Left ventricle myocardium inferior (tissue), 1 donor: ENCODE measurements around the gene YLPM1. TPM values are rescaled to one million over a fixed set of nuclear protein-coding genes. Genes with fewer than 3 reads are reported as not detected.

ENCODE experiments used
- DNase-seq: peaks from one replicate; pipeline ENCODE4 v3.0.0-alpha.2; 2020
- H3K27ac ChIP-seq: fragments of 200-600 bp; replicated peaks from 2 replicates; pipeline ENCODE4 v1.8.0; 2021
- H3K27me3 ChIP-seq: fragments of 200-600 bp; 2 replicates; pipeline ENCODE4 v1.8.0; 2021; ENCODE audit warnings: low read depth
- H3K36me3 ChIP-seq: fragments of 200-600 bp; 2 replicates; pipeline ENCODE4 v1.8.0; 2021
- H3K4me1 ChIP-seq: fragments of 200-600 bp; 2 replicates; pipeline ENCODE4 v1.8.0; 2021
- H3K4me3 ChIP-seq: fragments of 200-600 bp; 2 replicates; pipeline ENCODE4 v1.8.0; 2021; ENCODE audit warnings: mild to moderate bottlenecking, moderate library complexity
- H3K9me3 ChIP-seq: fragments of 200-600 bp; replicated peaks from 2 replicates; pipeline ENCODE4 v1.8.0; 2021
- CTCF ChIP-seq: fragments of 200-600 bp; IDR thresholded peaks from 2 replicates; pipeline ENCODE4 v1.8.0; 2021; ENCODE audit warnings: antibody characterized with exemption, mild to moderate bottlenecking, borderline replicate concordance
- intact Hi-C: fragments of 100-400 bp; cut with micrococcal nuclease; formaldehyde crosslinking; loops from one replicate; pipeline ENCODE4 v1.11.0; 2022
- total RNA-seq: library from RNA; stranded (reverse); fragmentation: NEBNext Ultra II Directional; extraction: Animal tissue kit (Norgen Biotek cat#: 25700); gene quantifications from one replicate; pipeline ENCODE4 v1.2.1, GENCODE V29; 2021
- donor health status: DM: no; HTN: yes; CAD: no; lungs with severe emphysema.

The YLPM1 gene
- total RNA-seq, 1 donor from 2014 or later: 28.1 TPM

GRCh38 chr14:74732387-74732786, 30.7 kb upstream of the YLPM1 start:
- peaks cover 58% of the 10 kb centered on the region for H3K36me3 ChIP-seq
- no peak overlapping the region for H3K4me3 ChIP-seq
- no peaks in the 10 kb centered on the region for H3K27me3 ChIP-seq
- no peak for TF ChIP-seq CTCF
- no peak overlapping the region for H3K27ac ChIP-seq
- DNase-seq: no peak
- H3K9me3 ChIP-seq: peaks cover 5% of the 10 kb centered on the region
- intact Hi-C loops: no loop called here
- H3K4me1 ChIP-seq: no peaks in the 10 kb centered on the region

GRCh38 chr14:74733221-74733620, 29.9 kb upstream of the YLPM1 start:
- intact Hi-C loops: no loop called here
- DNase-seq: no peak
- H3K9me3 ChIP-seq: no peaks in the 10 kb centered on the region
- no peak for TF ChIP-seq CTCF
- no peak overlapping the region for H3K27ac ChIP-seq
- H3K4me3 ChIP-seq: no peak overlapping the region
- H3K27me3 ChIP-seq: no peaks in the 10 kb centered on the region
- H3K36me3 ChIP-seq: peaks cover 64% of the 10 kb centered on the region
- no peaks in the 10 kb centered on the region for H3K4me1 ChIP-seq

- H3K36me3 ChIP-seq: peaks cover 79% of the 10 kb centered on the region
- intact Hi-C loops: no loop called here
These were observed 28.0 kb upstream of the YLPM1 start for GRCh38 chr14:74735125-74735524.

GRCh38 chr14:74737753-74738325, 25.3 kb upstream of the YLPM1 start:
- Histone ChIP-seq H3K27ac (no peak overlapping the region), H3K4me1 (no peaks in the 10 kb centered on the region), H3K4me3 (no peak overlapping the region), H3K36me3 (peaks cover 65% of the 10 kb centered on the region), H3K27me3 (no peaks in the 10 kb centered on the region), H3K9me3 (no peaks in the 10 kb centered on the region)
- DNase-seq: no peak
- intact Hi-C loops: no loop called here
- TF ChIP-seq CTCF: no peak

More at GRCh38 chr14:74735125-74735524, 28.0 kb upstream of the YLPM1 start:
- Histone ChIP-seq H3K4me3 (no peak overlapping the region), H3K4me1 (no peaks in the 10 kb centered on the region), H3K27me3 (no peaks in the 10 kb centered on the region), H3K27ac (no peak overlapping the region), H3K9me3 (no peaks in the 10 kb centered on the region)
- no peak for DNase-seq
- TF ChIP-seq CTCF: no peak

DNA sequence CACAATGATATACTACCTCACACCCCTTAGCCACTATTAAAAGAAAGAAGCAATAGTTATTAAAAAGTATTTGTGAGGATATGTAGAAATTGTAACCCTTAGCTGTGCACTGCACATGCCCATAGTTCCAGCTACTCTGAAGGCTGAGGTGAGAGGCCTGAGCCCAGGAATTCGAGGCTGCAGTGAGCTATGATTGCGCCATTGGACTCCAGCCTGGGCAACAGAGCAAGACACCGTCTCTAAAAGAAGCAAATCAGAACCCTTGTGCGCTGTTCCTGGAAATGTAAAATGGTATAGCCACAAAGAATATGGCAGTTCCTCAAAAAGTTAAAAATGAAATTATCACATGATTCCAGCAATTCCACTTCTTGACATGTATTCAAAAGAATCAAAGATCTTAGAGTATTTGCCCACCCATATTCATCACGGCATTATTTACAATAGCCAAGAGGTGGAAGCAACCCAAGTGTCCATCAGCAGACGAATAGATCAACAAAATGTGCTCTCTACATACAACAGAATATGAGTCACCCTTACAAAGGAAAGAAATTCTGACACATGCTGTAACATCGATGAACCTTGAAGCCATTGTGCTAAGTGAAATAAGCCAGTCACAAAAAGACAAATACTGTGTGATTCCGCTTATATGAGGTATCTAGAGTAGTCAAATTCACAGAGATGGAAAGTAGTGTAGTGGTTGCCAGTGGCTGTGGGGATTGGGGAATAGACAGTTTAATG, 23.7 kb upstream of the YLPM1 start:
- DNase-seq: no peak
- no peak overlapping the region for H3K27ac ChIP-seq
- no peaks in the 10 kb centered on the region for H3K27me3 ChIP-seq
- intact Hi-C loops: no loop called here
- TF ChIP-seq CTCF: no peak
- H3K36me3 ChIP-seq: peaks cover 48% of the 10 kb centered on the region
- H3K4me1 ChIP-seq: no peaks in the 10 kb centered on the region
- no peak overlapping the region for H3K4me3 ChIP-seq
- H3K9me3 ChIP-seq: no peaks in the 10 kb centered on the region
